SH-SY5Y (cell line): Measurements from ENCODE around the gene CRAT.

ENCODE experiments used
- GATA2 ChIP-seq: IDR thresholded peaks from 2 replicates; pipeline ENCODE4 v1.6.1; 2011; ENCODE audit warnings: mild to moderate bottlenecking, low read depth, low read length
- GATA3 ChIP-seq: IDR thresholded peaks from 2 replicates; pipeline ENCODE4 v1.6.1; 2011; ENCODE audit warnings: low read depth, mild to moderate bottlenecking, low read length, moderate library complexity

GRCh38 chr9:129150122-129150521, 39.5 kb upstream of the CRAT start:
- no peak for TF ChIP-seq GATA2
- no peak for TF ChIP-seq GATA3
